ENCODE results near the gene TIMM17A. TPM values are rescaled to one million over a fixed set of nuclear protein-coding genes. Genes with fewer than 3 reads are reported as not detected.

The TIMM17A gene
- total RNA-seq, 6 donors from 2014 or later, result 11.7 to 38.9 (median 23.2) TPM

Small RNAs within 50 kb of the gene (small RNA-seq; reads per million reads assigned to genes)
- gene MIR6740 (0 to 1.3 (median 0) reads per million in 4 donors), gene RF00156 (0 reads per million in 4 donors)

Other genes with a start within 250 kb of the TIMM17A start
- 10 to 100 TPM; 22.8 to 46.7 (median 35.7) TPM for gene IPO9, start 126.3 kb upstream of the TIMM17A start, total RNA-seq
- 10 to 100 TPM in 5 of 6 donors, 1 to 10 TPM in 1; 4.6 to 20.9 (median 11.8) TPM for gene SHISA4, start 66.6 kb upstream of the TIMM17A start, total RNA-seq
- 10 to 100 TPM; 16.6 to 28.1 (median 22.9) TPM for gene LMOD1, start 9.0 kb upstream of the TIMM17A start, total RNA-seq
- gene RNPEP, start 27.1 kb downstream of the TIMM17A start, total RNA-seq, result 100 to 1,000 TPM in 2 of 6 donors, 10 to 100 TPM in 4; 67.7 to 116 (median 76.5) TPM
- 100 to 1,000 TPM in 4 of 6 donors, 10 to 100 TPM in 2; 82.8 to 261 (median 137) TPM for gene ELF3, start 55.1 kb downstream of the TIMM17A start, total RNA-seq
- gene GPR37L1, start 167.4 kb downstream of the TIMM17A start, total RNA-seq, result under 1 TPM in 3 of 6 donors, not detected in 3; under 0.01 to 0.07 (median 0.03) TPM
- 10 to 100 TPM; 65.7 to 96.3 (median 88.4) TPM for gene ARL8A, start 189.2 kb downstream of the TIMM17A start, total RNA-seq
- gene PTPN7, start 205.1 kb downstream of the TIMM17A start, total RNA-seq, result 1 to 10 TPM; 4.6 to 9.3 (median 7.7) TPM
- 1 to 10 TPM in 3 of 6 donors, under 1 TPM in 3; 0.46 to 5.2 (median 1.1) TPM for gene LGR6, start 238.3 kb downstream of the TIMM17A start, total RNA-seq